GM21825 (cell line): ENCODE results near the gene FRMD6.

ENCODE experiments used
- ATAC-seq: cut with Tn5 transposase; IDR thresholded peaks from one replicate; pipeline ENCODE4 v1.9.1; 2021; ENCODE audit warnings: mild to moderate bottlenecking, moderate library complexity; ENCODE audit not compliant: unreplicated experiment

Gene FRMD6

GRCh38 chr14:51661504-51661903, 9.8 kb downstream of the FRMD6 start:
- ATAC-seq, result no peak

DNA sequence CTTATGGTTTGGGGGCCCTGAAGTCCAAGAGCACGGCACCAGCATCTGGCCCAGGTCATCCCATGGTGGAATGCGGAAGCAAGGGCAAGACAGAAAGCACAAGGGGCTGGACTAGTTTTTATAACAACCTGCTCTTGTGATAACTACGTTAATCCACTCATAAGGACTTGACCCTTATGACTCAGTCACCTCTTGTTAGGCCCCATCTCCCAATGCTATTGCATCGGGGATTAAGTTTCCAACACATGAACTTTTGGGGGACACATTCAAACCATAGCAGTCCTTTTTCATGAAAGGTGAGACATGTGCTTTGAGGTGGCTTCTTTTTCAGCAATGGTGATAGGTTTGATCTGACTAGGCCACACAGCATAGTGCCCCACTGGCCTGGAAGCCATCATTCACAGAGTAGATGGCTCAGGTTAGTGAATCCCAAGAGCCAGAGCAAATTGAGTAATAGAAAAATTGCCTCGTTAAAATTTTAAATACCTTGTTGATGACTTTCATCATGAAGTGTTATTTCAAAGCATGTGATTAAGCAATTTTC, 12.1 kb downstream of the FRMD6 start:
- ATAC-seq, result no peak

DNA sequence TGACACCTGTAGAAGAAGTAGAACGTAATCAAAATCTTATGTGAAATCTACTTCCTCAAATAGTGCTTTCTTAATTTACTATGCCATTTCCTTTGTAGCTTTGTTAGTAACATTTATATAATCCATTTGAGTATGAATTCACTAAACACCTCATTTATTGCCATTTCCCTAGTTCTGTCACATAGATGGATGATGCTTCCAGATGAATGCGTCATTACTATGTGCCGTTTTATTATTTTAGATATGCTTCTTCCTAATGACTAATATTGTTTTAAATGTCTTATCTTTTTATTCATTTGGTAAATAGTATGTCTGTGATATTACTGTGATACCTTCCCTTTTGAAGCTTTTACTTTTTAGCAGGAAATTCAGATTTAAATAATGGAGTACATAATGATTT, 14.4 kb downstream of the FRMD6 start:
- ATAC-seq, result no peak

GRCh38 chr14:51666826-51667225, 15.1 kb downstream of the FRMD6 start:
- ATAC-seq, result no peak

DNA sequence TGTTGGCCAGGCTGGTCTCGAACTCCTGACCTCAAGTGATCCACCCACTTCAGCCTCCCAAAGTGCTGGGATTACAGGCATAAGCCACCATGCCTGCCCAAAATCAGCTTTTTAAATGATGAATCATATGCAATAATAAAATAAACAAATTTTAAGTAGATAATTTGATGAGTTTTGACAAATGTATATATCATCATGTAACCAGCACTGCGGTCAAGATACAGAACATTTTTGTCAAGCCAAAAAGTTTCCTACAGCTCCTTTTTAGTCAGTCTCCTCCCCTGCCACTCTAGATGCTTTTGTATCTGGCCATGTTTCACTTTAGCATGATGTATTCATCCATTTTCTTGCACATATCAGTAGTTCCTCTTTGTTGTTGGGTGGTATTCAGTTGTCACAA, 17.2 kb downstream of the FRMD6 start:
- ATAC-seq, result no peak

- ATAC-seq, result no peak
Measured at GRCh38 chr14:51674294-51675002, 22.7 kb downstream of the FRMD6 start.

GRCh38 chr14:51676549-51676948, 24.8 kb downstream of the FRMD6 start:
- no peak for ATAC-seq

DNA sequence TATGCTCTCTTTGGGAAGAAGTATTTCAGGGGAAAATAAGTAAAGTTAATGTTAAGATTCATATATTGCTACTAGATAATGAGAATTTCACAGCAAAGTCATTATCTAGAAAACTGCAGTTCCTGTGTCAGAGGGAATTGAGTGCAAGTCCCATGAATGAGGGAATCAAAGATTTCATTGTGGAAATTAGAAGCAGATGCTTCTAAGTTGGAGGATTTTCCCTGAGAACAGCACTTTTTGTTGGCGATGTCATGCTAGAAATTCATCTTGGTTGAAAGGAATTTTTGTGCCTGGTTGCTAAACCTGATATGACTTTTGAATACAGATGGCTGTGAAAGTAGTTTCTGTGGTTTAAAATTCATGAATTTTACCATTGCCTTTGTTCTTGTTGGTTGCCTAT, 25.6 kb downstream of the FRMD6 start:
- no peak for ATAC-seq

DNA sequence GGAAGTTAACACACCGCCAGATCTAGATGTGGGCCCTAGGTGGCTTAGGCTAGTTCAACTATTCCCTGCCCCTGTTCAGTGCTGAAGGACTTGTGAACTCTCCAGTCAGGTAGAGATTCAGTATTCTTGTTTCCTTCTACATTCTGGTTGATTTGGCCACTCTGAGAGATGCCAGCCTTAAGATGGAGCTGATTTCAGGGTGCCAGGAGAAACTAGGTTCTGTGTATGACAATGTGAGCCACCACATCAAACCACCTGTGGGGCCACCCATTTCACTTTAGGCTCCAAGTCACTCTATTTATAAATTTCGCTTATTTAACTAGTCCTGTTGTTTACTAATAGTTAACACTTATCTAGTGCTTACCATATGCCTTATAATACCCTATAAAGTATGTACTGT, 26.0 kb downstream of the FRMD6 start:
- ATAC-seq, result no peak

GRCh38 chr14:51680031-51680430, 28.3 kb downstream of the FRMD6 start:
- ATAC-seq, result no peak

DNA sequence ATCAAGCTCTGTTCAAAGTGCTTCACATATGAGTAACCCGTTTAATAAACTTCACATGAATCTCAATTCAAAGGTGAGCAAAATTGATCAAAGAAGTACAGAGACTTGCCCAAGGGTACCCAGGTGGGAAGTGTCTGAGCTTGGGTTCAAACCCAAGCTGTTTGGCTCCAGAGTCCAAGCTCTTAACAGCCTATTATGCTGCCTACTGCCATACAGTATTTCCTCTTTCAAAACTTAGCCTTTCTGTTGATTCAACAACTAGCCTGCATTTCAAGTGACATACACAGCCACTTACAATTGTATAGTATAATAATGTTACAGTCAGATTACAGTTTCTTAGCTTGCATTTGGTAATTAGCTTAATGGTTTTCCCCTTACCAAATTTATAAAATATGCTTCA, 29.7 kb downstream of the FRMD6 start:
- ATAC-seq, result no peak

- ATAC-seq, result no peak
Measured at GRCh38 chr14:51682411-51682810, 30.7 kb downstream of the FRMD6 start.

- ATAC-seq, result no peak
Measured at GRCh38 chr14:51684760-51685159, 33.0 kb downstream of the FRMD6 start.

GRCh38 chr14:51691176-51691575, 39.5 kb downstream of the FRMD6 start:
- ATAC-seq, result no peak

DNA sequence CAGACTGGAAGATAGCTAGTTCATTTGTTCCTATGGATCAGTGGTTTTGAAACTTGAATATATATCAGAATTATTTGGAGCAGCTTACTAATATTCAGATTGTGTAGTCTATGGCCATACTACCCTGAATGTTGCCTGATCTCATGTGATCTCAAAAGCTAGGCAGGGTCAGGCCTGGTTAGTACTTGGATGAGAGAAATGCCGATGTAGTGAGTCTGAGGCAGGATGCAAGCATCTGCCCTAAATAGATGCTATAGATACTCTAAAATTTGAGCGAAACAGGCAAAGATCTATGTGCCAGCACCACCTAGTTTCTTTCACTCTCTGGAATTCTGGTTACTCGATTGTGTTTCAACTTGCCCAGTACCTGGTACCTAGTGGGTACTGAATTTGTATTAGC, 40.9 kb downstream of the FRMD6 start:
- no peak for ATAC-seq

- no peak for ATAC-seq
Measured at GRCh38 chr14:51697848-51698247, 46.1 kb downstream of the FRMD6 start.

GRCh38 chr14:51701951-51702350, 50.2 kb downstream of the FRMD6 start:
- ATAC-seq, result no peak

DNA sequence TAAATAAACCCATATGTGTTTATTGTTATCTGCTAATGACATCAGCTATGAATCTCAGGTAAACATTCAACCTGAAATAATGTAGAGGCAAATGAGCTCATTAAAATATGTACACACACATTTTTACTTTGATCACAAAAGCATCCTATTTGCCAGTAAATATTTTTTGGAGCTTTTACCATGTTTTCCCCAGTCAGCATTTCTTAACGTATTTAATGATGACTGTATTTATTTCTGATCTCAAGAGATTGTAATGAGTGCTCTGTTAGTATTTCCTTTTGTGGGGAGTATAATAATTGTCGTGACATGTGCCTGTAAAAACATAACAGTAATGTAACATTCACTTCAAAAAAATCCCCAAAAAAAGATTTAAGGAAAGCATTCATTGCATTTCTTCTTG, 52.1 kb downstream of the FRMD6 start:
- no peak for ATAC-seq

DNA sequence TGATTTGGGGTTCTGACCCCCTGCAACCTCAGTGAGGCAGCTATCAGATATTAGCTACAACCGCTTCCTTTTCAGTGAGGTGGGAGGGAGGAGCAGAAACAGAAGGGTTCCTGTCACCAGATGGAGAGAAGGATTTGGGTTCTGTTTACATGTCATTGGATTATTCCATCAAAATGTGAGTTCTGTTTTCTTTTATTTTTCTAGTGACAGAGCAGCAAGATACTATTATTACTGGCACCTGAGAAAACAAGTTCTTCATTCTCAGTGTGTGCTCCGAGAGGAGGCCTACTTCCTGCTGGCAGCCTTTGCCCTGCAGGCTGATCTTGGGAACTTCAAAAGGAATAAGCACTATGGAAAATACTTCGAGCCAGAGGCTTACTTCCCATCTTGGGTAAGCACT, 52.8 kb downstream of the FRMD6 start:
- no peak for ATAC-seq

GRCh38 chr14:51707327-51707726, 55.6 kb downstream of the FRMD6 start:
- ATAC-seq, result no peak

GRCh38 chr14:51711505-51711904, 59.8 kb downstream of the FRMD6 start:
- ATAC-seq, result no peak

DNA sequence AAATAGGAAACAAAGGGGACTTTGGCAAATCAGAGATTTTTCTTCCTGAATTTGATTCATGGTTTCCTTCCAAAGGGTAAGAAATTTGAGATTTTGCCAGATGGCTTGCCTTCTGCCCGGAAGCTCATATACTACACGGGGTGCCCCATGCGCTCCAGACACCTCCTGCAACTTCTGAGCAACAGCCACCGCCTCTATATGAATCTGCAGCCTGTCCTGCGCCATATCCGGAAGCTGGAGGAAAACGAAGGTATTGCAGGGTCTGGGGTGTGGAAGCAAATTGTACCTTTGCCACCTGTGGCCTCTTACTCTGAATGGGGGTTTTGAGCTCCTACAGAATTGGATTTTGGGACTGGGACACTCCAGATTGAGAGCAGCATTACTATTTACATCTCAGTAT, 63.5 kb downstream of the FRMD6 start:
- no peak for ATAC-seq

GRCh38 chr14:51715742-51716141, 64.0 kb downstream of the FRMD6 start:
- no peak for ATAC-seq
